ENCODE results near the gene ADAT3.

DNA sequence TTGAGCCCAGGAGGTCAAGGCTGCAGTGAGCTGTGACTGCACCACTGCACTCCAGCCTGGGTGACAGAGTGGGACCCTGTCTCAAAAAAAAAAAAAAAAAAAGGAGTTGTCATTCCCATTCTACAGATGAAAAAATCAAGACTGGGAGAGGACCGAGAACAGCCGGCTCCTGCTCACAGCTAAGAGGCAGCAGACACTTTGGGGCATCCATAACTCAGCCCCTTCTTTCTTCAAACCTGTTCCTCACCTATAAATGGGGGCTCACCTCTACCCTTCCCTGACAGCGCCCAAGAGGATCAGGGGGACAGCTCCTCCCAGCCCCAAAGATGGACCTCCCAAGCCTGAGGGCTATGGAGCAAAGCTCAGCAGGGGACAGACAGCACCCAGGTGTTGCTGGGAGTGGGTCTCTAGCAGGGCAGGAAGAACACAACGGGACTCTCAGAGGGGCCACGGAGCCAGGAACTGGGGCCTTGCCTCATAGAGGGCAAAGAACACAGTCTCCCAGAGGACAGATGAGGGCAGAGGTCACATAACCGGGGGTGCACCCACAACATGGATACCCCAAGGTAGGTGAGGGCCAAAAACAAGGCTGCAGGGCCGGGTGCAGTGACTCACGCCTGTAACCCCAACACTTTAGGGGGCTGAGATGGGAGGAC, 38.4 kb upstream of the ADAT3 start:
- TF ChIP-seq, protein P1, sequence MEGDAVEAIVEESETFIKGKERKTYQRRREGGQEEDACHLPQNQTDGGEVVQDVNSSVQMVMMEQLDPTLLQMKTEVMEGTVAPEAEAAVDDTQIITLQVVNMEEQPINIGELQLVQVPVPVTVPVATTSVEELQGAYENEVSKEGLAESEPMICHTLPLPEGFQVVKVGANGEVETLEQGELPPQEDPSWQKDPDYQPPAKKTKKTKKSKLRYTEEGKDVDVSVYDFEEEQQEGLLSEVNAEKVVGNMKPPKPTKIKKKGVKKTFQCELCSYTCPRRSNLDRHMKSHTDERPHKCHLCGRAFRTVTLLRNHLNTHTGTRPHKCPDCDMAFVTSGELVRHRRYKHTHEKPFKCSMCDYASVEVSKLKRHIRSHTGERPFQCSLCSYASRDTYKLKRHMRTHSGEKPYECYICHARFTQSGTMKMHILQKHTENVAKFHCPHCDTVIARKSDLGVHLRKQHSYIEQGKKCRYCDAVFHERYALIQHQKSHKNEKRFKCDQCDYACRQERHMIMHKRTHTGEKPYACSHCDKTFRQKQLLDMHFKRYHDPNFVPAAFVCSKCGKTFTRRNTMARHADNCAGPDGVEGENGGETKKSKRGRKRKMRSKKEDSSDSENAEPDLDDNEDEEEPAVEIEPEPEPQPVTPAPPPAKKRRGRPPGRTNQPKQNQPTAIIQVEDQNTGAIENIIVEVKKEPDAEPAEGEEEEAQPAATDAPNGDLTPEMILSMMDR (IDR thresholded peaks at IDR 0.05; ENCODE audit: insufficient read depth, low read depth, low read length): no peak
- TF ChIP-seq EZH2 (IDR thresholded peaks at IDR 0.05; ENCODE audit: insufficient read depth, low read length): no peak
